NCI-H2107 treated with DMSO at 0.1 percent for 48 hours (cell line): ENCODE measurements around the gene ERICH2.

Source experiments
- DNase-seq: peaks from one replicate; lab custom pipeline; 2025; ENCODE audit not compliant: unreplicated experiment; lab: John Stamatoyannopoulos, UW

The ERICH2 gene

DNA sequence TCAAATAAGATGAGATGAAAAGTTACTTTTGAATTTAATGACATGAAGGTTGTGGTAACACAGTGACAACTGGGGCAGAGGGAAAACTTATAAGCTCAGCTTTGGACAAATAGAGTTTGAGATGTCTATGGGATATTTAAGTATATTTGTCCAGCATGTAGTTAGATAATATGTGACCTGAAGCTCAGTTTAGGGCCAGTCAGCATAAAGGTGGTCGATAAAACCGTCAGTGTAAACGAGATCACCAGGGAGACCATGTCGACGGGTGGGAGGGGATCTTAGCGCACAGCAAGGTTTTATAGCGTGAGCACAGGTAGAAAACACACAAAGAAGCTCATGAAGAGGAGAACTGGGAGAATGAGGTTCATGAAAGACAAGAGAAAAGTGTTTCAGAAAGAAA, 7.4 kb upstream of the ERICH2 start:
- no peak for DNase-seq

DNA sequence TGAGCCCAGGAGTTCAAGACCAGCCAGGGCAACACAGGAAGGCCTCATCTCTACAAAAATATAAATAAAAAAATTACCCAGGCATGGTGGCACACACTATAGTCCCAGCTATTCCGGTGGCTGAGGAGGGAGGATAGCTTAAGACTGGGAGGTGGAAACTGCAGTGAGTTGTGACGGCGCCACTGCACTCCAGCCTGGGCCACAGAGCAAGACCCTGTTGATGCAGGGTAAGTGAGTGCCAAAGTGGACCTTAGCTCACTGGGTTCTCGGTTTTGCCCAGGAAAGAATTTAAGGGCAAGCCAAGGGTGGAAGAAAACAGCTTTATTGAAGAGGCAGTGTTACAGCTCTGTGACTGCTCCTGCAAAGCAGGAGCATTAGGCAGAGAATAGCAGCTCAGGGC, 6.9 kb upstream of the ERICH2 start:
- DNase-seq: no peak

DNA sequence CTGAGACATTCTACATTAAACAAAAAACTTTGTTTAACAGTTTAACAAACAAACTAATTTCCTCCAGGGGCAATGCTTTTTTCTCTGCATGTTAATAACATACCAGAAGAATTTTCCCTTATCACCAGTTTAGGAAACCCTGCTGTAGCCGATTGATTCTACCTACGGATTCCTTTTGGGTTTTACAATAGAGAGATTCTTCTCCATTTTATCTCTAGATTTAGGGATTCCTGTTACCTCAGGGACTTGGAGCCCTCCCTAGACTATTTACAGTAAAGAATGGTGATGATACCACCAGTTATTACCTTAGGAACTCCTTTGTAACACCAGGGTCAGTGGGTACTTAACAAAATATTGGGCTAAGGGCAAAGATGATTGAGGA, 5.3 kb upstream of the ERICH2 start:
- DNase-seq: no peak

DNA sequence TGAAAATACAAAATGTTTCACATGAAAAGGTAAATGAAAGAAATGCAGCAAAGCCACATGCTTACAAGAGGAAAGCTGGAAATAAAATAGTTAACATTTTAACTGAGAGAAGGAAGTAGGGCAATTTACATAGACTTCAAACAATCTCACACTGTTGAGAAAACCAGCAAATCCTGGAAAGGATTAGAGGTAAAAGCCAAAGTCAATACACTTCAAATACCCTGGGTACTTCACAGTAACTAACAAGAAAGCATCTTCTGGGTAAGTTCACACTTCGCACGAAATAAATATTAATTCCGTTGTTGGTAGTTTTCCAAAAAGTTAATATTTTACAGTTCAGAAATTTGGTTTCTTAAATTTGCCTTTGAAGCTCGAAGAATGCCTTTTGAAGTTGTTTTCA, 3.5 kb upstream of the ERICH2 start:
- no peak for DNase-seq

DNA sequence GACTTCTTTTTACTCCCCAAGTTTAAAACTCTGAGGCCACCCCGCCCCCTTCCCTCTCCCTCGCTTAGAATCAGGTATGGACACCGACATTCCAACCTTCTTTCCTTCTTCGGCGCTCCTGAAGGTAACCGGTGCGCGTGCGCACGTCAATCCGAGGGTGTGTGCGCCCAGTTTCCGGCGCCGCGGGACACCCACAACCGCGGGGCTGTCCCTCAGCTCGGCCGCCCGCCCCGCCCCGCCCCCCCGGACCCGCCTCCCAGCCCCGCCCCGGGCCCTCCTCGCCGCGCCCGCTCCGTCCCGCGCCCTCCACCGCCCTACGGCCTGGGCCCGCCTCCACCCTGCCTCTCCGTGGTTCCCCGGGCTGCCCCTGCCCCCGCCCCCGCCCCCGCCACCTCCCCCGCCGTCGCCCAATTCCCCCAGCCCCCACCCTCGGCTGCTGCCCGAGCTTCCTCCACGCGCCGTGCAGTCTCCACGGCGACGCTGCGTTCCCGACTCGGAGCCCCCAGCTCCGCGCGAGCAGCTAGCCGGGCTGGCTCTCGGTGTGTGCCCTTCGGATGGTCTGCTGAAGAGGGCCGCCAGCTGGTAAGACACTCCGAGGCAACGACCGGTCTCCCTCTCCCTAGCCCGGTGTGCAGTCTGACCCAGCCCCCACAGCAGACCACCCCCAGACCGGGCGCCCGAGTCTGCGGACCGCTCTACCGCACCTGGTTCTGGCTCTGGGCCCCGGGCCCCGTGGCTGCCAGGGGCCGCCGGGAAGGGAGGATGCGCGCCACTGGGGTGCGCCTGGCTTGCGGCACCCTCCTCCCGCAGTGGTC, 635 bp downstream of the ERICH2 start:
- peak; percentile 34 for DNase-seq

DNA sequence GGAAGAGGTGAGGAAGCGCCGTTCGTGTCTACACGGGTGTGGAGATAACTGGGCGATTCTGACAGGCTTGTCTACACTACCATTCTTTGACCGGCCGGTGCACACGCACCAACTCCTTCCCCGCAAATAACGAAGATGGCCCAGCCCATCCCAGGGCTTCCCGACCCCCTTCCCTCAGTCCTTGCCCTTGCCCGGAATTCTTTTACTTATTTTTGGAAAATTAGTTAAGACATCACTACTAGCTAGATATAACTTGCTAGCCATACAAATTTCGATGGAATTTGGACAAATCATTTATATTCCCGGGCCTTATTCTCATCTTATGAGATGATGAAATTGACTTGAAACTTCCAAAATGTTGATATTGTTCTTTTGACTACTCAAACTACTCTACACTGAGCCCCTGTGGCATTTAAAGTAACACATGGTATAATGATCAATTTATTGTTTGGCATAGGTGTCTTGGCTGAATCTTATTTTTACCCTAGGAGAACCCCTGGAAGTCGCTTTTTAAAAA, 1.3 kb downstream of the ERICH2 start:
- DNase-seq: no peak

DNA sequence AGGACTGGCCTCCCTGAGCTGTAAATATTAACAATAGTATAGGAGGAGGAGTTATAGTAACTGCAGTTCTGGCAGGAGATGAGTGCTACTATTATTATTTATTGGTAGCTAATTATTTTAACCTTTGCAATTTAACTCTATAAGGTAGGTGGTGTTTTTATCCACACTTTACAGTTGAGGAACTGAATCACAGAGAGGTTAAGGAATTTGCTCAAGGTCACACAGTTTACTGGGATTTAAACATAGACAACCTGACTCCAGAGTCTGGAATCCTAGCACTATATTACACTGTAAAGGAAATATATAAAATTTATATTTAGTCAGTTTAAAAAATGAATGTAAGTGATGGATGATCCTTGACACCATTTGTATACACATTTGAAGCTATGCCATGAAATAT, 2.1 kb downstream of the ERICH2 start:
- no peak for DNase-seq

DNA sequence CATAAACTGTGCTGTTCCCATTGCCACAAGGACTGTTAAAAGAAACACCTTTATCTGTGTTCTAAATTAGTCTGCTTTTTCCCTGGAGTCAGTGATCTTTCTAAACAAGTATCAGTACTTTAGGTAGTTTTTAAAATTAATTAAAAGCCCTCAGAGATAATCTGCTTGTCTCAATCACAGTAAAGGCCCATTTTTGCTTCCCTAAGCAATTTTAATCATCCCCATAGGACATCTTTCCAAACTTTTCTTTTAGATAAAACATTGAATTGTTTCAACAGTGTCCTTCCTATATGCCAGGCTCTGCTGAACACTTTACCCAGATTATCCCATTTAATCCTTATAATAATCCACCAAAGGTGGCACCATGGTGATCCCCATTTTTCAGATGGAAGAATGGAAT, 3.9 kb downstream of the ERICH2 start:
- no peak for DNase-seq

DNA sequence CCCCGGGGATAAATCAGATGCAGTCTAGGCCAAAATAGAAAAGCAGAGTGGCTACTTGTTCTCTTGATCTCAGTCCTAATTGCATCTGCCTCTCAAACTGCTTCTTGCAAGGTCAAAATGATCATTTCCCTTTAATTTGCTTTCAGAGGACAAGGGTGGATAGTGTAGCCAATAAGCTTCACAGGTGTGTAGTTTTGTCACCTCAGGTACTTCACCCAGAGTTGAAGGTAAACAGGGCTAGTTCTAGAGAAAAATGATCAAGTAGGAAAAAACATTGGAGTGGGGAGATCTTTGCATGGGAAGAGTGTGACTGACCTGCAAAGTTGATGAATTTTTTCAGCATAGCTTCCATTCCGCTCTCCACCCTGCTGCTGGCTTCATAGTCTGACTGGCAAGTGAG, 8.7 kb downstream of the ERICH2 start:
- DNase-seq: no peak

DNA sequence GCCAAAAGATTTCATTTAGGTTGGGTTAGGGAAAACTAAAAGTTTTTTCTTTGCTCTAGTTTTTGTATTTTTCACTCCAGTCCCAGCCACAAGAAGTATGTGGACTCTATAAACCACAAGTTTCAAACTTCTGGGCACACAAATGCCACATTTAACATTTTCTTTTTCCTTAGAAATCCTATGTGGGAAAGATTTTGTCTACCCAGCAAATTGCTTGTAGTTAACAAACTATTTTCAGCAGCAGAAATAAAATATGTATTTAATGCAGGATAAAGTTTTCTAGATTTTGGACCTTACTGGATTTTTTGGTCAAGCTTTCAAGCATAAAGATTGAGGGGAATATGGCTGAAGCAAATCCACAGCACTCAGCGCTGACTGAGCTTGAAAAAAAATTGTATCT, 9.1 kb downstream of the ERICH2 start:
- no peak for DNase-seq

DNA sequence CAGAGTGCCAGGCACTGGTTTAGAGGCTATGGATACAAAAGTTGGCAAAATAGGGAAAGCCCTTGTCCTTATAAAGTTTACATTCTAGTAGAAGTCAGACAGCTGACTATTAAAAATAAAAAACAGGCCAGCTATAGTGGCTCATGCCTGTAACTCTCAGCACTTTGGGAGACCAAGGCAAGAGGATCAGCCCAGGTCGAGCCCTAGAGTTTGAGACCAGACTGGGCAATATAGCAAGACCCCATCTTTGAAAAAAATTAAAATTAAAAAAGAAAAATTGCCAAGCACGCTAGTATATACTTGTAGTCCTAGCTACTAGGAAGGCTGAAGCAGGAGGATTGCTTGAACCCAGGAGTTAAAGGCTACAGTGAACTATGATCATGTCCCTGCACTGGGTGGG, 12.5 kb downstream of the ERICH2 start:
- no peak for DNase-seq

DNA sequence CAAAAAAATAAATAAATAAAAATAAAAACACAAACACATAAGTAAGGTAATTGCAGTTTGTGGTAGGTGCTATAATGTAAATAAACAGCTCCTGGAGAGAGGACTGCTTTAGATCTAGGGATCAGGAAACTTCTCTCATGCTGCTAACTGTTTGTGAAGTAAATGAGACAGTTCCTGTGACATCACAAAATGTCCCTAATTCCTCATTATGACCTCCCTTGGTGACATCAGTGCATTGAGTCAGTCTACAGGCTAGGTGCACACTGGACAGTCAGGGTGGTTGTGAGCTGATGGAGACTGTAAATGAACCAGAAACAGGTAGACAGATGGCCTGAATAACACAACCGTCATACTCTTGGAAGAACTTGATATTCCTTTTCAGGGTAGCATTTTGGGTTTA, 13.4 kb downstream of the ERICH2 start:
- DNase-seq: no peak

DNA sequence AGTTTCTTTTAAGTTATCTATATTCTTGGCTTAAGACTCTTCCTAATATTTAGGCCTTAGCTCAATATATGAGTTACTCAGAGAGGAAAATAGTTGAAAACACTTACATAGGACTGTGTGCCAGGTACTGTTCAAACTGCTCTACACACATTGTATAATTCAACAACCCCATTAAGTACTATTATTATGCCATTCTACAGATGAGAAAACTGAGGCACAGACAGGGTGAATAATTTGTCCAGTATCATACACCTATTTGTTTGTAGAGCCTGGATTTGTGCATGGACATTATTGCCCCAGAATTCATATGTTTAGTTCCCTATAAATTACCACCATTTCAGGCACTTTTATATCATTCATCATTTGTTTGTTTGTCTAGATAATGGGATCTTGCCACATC, 28.8 kb downstream of the ERICH2 start:
- DNase-seq: no peak

DNA sequence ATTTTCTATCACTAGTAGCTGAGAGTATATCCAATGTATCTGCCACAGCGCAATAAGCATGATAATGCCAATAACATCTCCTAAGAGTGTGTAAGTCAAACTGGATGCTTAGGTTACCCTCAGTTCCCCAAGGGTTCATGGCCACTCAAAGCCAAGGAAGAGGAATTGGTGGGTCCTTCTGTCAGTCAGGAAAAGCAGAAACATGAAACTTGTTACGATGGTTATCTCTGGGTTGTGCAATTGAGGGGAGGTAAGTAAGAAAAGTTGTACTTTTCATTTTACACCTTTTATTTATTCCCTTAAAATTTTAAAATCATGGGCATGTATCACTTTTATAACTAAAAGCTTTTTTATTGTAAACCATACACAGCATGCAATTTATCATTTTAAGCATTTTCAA, 36.4 kb downstream of the ERICH2 start:
- DNase-seq: no peak

DNA sequence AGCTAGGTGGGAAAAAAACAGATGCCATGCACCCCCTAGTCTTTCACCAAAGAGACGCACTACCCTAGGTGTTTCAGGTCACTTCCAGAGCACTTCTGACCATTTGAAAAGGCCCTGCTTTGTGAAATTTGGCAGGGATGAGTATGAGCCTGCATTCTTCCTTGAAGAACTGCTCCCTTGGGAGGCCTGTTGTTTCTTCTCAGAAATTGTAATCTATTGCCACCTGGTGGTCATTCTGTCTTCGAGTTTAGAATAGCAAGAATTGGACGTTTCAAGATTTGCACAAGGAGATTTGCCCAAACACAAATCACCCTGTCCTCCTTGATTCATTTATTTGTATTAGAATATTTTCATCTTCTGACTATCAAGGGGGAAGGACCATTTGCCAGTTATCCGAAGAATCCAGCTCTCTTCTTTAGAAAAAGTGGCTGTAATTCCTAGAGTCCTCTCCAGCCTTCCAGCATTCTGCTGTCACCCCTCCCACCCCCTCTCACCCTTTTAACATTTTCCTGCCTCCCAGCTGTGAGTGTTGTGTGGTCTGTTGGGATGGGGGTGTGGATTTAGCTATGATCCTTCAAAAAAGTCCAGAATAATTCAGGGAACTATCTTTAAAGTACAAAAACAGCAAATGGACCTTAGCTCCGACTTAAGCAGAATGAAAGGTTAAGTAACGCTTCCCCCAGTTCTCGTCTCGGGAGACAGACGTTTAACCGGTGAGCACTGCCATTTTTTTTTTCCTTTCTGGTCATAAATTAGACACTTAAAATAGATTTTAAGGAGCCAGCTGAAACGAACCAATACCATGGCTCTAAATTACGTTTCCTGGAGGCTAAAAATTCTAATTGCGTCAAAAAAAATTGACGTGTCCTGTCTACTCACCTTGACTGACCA, 42.8 kb downstream of the ERICH2 start:
- peak; percentile 48 for DNase-seq

DNA sequence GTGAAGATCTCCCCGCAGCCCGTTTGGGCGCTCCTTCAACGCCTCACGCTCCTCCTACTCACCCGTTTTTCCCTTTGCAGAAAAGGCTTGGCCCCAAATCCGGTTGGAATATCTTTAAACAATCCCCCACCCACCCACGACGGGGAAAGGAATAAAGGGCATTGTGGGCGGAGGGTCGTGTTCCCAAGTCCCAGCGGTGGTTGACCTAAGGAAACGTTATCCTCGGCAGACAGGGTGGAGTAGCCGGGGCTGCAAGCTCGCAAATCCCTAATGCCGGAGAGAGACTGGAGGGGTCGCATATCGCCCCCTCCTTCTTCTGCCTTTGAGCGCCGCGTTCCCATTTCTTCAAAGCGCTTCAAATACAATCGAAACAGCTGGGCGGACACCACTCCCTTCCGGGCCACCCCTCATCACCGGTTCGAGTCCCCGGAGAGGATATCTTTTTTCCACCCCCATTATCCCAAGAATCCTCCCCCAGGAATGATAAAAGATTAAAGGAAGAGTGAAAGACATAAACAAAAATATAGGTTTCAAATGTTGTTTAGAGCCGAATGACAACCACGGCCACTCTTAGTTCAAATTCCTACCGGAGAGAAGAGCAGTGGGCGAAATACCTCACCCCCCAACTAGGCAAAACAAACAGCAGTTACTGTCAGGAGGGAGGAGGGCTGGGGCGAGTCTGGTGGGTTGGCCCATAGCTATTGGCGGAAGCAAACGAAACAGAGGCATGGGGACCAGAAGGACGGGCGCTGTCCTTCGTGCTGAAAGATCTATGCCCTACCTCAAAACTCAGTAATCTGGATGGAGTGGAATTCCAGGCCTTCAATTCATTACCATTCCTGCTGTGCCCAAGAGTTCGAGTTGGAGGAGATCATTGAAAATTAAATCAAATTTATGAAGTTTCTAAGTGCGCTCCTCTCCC, 43.7 kb downstream of the ERICH2 start:
- DNase-seq: no peak

DNA sequence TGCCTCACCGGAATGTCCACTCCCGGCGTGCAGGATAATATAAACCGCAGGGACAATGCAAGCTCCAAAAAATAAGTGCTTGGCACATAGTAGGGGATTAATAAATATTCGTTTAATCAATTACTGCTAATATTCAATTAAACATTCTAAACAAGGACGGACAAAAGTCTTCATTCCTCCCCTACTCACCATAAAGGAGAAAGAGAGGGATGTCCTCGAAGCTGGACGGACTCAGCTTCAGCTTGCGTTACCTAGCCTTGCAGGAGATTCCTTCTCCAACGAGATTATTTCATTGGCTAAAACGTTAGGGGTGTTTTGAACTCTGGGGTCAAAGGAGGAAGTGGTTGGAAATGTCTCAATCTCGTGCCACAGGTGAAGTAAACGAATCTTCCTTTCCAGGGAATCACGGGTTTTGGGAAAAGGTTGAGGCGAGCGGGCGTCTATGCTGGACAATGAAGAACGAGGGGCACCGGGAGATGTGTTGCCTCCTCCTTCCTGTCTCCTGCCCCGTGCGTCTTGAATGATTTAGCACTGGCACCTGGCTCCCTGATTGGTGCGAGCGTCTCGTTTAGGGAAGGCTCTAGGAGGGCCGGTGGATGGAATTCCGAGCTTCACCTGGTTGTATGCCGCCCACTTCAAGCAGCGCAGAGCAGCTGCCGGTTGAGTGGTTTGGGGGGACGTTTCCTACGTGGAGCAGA, 44.5 kb downstream of the ERICH2 start:
- DNase-seq: peak; percentile 32

DNA sequence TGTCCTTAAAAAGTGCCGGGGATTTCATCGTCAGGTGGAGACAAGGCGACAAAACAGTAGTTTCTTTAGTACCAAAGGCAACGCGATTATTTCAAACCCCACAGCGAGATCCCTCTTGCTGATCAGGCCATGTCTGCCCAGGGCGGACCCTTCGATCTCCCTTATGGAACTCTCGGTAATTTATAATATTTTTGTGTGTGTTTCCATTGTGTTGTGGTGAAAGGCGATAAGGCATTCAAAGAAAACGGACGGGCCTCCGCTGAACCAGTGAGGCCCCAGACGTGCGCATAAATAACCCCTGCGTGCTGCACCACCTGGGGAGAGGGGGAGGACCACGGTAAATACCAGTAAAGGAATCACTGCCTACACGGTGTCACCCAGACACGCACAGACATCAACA, 45.1 kb downstream of the ERICH2 start:
- peak; percentile 36 for DNase-seq

DNA sequence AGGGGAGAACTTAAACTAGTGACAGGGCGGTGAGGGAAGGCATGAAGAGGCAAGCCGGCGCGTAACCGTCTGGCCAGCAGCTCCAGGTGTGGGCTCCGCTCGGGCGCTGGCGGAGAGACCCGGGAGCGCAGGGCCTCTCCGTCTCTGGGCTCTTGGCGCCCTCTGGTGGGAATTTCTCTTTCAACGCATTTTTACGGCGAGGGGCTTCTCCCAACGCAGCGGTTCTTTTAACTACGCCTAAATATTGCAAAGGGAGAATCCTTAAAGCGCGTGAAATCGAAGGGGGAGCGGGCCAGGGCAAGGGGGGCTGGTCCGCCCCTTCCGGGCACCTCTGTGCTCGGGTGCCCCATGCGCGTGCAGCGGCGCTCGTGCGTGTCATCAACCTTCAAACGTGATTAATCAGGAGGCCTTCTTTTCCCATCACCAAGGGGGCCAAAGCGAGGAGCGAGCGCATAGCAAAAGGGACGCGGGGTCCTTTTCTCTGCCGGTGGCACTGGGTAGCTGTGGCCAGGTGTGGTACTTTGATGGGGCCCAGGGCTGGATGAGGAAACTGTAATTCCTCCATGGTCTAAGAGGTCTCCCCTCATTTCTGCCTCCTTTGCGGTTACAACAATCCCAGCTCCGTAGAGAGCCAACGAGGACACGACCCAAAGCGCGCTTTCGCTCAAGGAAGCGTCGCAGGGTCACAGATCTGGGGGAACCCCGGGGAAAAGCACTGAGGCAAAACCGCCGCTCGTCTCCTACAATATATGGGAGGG, 45.7 kb downstream of the ERICH2 start:
- DNase-seq: peak; percentile 60
